Measurements from ENCODE around the gene DPP10. TPM values are rescaled to one million over a fixed set of nuclear protein-coding genes. Genes with fewer than 3 reads are reported as not detected.
A peak's percentile ranks its signal among the peaks of the same experiment; 100 is the strongest.
"Not testable (repeated sequence)": the region's sequence is repeated elsewhere in the genome, so short reads cannot be mapped to it uniquely, and the experiment has no call there.

The DPP10 gene
- total and polyA plus RNA-seq, 8 donors = 0.68 to 8.2 (median 4.7) TPM

DNA sequence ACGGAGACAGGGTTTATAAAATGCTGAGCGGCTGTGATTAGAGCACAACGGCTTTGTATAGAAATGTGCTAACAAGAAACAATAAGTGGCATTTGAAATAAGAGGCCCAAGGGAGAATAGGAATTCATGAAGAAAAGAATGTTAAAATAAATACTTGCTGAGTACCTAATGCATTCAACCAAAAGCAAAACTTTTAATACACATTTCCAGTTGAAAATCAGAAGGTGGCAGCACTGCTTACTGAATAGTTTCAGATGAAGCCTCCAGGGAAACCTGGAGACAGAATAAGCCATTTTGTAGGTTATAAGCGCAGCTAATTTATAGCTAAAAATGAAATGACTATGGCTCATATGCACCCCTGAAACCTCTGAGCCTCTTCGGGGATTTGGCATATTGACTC lies 286.6 kb downstream of the DPP10 start:
- DNase-seq = peak in 1 of 4 donors; percentile 35

DNA sequence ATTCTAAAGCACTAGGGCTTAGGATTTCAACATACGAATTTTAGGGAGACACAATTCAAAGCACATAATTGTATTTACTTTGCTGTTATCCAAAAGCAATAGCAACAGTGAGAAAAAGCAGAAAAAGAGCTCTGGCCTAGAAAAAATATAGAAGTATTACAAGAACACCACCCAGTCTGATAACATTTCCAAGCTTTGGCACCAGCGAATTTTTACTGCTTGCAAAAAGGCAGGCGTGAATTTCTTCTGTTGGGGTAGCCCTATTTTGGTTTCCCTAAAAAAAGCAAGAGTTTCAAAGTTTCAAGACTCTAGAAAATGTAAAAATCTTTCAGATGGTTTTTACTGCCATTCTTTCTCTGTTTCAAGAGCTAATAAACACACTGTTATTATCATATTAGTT lies 292.7 kb downstream of the DPP10 start:
- TF ChIP-seq CTCF (IDR thresholded peaks at IDR 0.05) = no peak
- no peak for ATAC-seq
- Histone ChIP-seq H3K36me3 (no peaks in the 10 kb centered on the region), H3K4me3 (no peak overlapping the region), H3K9me3 (no peaks in the 10 kb centered on the region), H3K27me3 (no peaks in the 10 kb centered on the region), H3K4me1 (no peaks in the 10 kb centered on the region), H3K27ac (no peak overlapping the region)
- intact Hi-C loops (cut with DNase I) = no loop called here
- DNase-seq = no peak

More for the DNA sequence above, 286.6 kb downstream of the DPP10 start:
- H3K4me3 ChIP-seq = no peak overlapping the region
- no peaks in the 10 kb centered on the region for H3K27me3 ChIP-seq
- H3K4me1 ChIP-seq = no peaks in the 10 kb centered on the region
- intact Hi-C loops (cut with DNase I) = no loop called here
- no peak overlapping the region for H3K27ac ChIP-seq
- H3K36me3 ChIP-seq = no peaks in the 10 kb centered on the region
- H3K9me3 ChIP-seq = no peaks in the 10 kb centered on the region
- ATAC-seq = peak; percentile 64
- no peak for TF ChIP-seq CTCF (IDR thresholded peaks at IDR 0.05)

- DNase-seq (peak in 1 of 4 donors; percentile 8), ATAC-seq (no peak)
- TF ChIP-seq CTCF (IDR thresholded peaks at IDR 0.05) = no peak
Measured at GRCh38 chr2:114742245-114742644, 299.8 kb downstream of the DPP10 start.

GRCh38 chr2:114745700-114746099 lies 303.3 kb downstream of the DPP10 start:
- DNase-seq = no peak
- Histone ChIP-seq H3K9me3 (no peaks in the 10 kb centered on the region), H3K27ac (no peak overlapping the region), H3K27me3 (no peaks in the 10 kb centered on the region), H3K36me3 (no peaks in the 10 kb centered on the region), H3K4me1 (no peaks in the 10 kb centered on the region), H3K4me3 (no peak overlapping the region)
- intact Hi-C loops (cut with DNase I) = no loop called here
- ATAC-seq = no peak
- no peak for TF ChIP-seq CTCF (IDR thresholded peaks at IDR 0.05)

More at GRCh38 chr2:114742245-114742644, 299.8 kb downstream of the DPP10 start:
- intact Hi-C loops (cut with DNase I) = no loop called here
- Histone ChIP-seq H3K9me3 (no peaks in the 10 kb centered on the region), H3K4me1 (no peaks in the 10 kb centered on the region), H3K27ac (no peak overlapping the region), H3K27me3 (no peaks in the 10 kb centered on the region), H3K36me3 (no peaks in the 10 kb centered on the region), H3K4me3 (no peak overlapping the region)

- H3K4me3 ChIP-seq; H3K9me3 ChIP-seq; ATAC-seq; H3K36me3 ChIP-seq; H3K4me1 ChIP-seq; DNase-seq; H3K27ac ChIP-seq; H3K27me3 ChIP-seq; intact Hi-C loops (cut with DNase I): not testable (repeated sequence)
Measured at GRCh38 chr2:114748175-114748574, 305.7 kb downstream of the DPP10 start.

DNA sequence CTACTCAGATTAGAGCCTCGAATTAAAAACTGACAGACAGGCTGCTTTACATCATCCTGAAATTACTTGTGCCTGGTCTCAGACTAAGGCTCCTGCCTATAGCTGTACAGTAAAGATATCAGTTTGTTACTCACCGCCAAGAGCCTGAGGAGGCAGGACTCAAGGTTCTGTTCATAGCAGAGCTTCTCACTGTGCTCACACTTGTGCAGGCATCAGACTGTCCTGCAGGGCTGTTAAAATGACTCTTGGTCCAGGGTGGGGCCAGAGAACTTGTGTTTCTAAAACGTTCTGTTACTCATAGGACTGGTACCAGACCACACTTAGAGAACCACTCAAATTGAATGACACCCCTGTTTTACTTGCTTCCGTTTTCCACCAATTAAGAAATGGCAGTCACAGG lies 310.0 kb downstream of the DPP10 start:
- Histone ChIP-seq H3K9me3 (no peaks in the 10 kb centered on the region), H3K4me3 (no peak overlapping the region), H3K27ac (no peak overlapping the region), H3K36me3 (no peaks in the 10 kb centered on the region), H3K4me1 (no peaks in the 10 kb centered on the region), H3K27me3 (no peaks in the 10 kb centered on the region)
- TF ChIP-seq CTCF (IDR thresholded peaks at IDR 0.05) = no peak
- DNase-seq (no peak), ATAC-seq (no peak)
- intact Hi-C loops (cut with DNase I) = no loop called here

All from left lung (tissue), 10 donors.